DOHH2 (cell line): ENCODE measurements around the gene SPDYE6.
"Not testable (repeated sequence)": the region's sequence is repeated elsewhere in the genome, so short reads cannot be mapped to it uniquely, and the experiment has no call there.

Experiments used
- H3F3A ChIP-seq: fragments of 200-600 bp; sonication (generic), shearing (Covaris generic); 2 replicates; pipeline ENCODE4 v1.6.0; 2016; ENCODE audit warnings: antibody characterized with exemption, mild to moderate bottlenecking; ENCODE audit not compliant: control insufficient read depth, insufficient read depth
- H3K27ac ChIP-seq: fragments of 200-600 bp; sonication (generic); 2 replicates; pipeline ENCODE4 v1.5.1; 2014; ENCODE audit warnings: low read depth, mild to moderate bottlenecking, low read length, moderate library complexity
- H3K27me3 ChIP-seq: fragments of 200-600 bp; sonication (generic); 2 replicates; pipeline ENCODE4 v1.6.1; 2014; ENCODE audit warnings: mild to moderate bottlenecking, low read length, mixed read lengths; ENCODE audit not compliant: control insufficient read depth
- H3K36me3 ChIP-seq: fragments of 200-600 bp; sonication (generic); 2 replicates; pipeline ENCODE4 v1.6.1; 2014; ENCODE audit warnings: mild to moderate bottlenecking, low read length, moderate library complexity, mixed read lengths; ENCODE audit not compliant: control insufficient read depth
- H3K4me1 ChIP-seq: fragments of 200-600 bp; sonication (generic); 2 replicates; pipeline ENCODE4 v1.6.1; 2014; ENCODE audit warnings: mild to moderate bottlenecking, low read length, mixed read lengths; ENCODE audit not compliant: control insufficient read depth
- H3K4me2 ChIP-seq: fragments of 200-600 bp; sonication (generic); 2 replicates; pipeline ENCODE4 v1.6.0; 2014; ENCODE audit warnings: mild to moderate bottlenecking, low read length, moderate library complexity
- H3K4me3 ChIP-seq: fragments of 200-600 bp; sonication (generic); 2 replicates; pipeline ENCODE4 v1.5.1; 2014; ENCODE audit warnings: mild to moderate bottlenecking, low read length, mixed read lengths
- H3K79me2 ChIP-seq: fragments of 200-600 bp; sonication (generic); 2 replicates; pipeline ENCODE4 v1.6.1; 2014; ENCODE audit warnings: mild to moderate bottlenecking, low read length, mixed read lengths; ENCODE audit not compliant: control insufficient read depth
- H3K9me2 ChIP-seq: fragments of 200-600 bp; sonication (generic); replicated peaks from 2 replicates; pipeline ENCODE4 v1.6.1; 2014; ENCODE audit warnings: mild to moderate bottlenecking, low read length, mixed read lengths; ENCODE audit not compliant: control insufficient read depth
- H3K9me3 ChIP-seq: fragments of 200-600 bp; sonication (generic); 2 replicates; pipeline ENCODE4 v1.6.1; 2014; ENCODE audit warnings: antibody characterized with exemption, low read length, mixed read lengths; ENCODE audit not compliant: control insufficient read depth, insufficient read depth
- H4K20me1 ChIP-seq: fragments of 200-600 bp; sonication (generic); 2 replicates; pipeline ENCODE4 v1.6.0; 2014; ENCODE audit warnings: low read depth, mild to moderate bottlenecking, antibody characterized with exemption, low read length, moderate library complexity; ENCODE audit not compliant: control insufficient read depth, insufficient read depth
- CTCF ChIP-seq: fragments of 200-600 bp; sonication (generic); IDR thresholded peaks from one replicate; pipeline ENCODE4 v1.5.1; 2014; ENCODE audit warnings: antibody characterized with exemption, mild to moderate bottlenecking, low read depth, low read length; ENCODE audit not compliant: poor library complexity, severe bottlenecking

Gene SPDYE6

GRCh38 chr7:102365390-102365789 is 9.1 kb upstream of the SPDYE6 start:
- H3K9me2 ChIP-seq, H3K9me3 ChIP-seq, H3K4me3 ChIP-seq, H3K27ac ChIP-seq, H3K27me3 ChIP-seq, H3K4me2 ChIP-seq, H3K4me1 ChIP-seq, H4K20me1 ChIP-seq, H3F3A ChIP-seq: not testable (repeated sequence)
- peaks cover 63% of the 10 kb centered on the region for H3K79me2 ChIP-seq
- H3K36me3 ChIP-seq: peaks cover 42% of the 10 kb centered on the region

- H3K9me3 ChIP-seq, H3F3A ChIP-seq, H3K4me1 ChIP-seq, H3K27ac ChIP-seq, H3K9me2 ChIP-seq, H4K20me1 ChIP-seq, H3K27me3 ChIP-seq: not testable (repeated sequence)
- Histone ChIP-seq H3K79me2 (peaks cover 55% of the 10 kb centered on the region), H3K36me3 (peaks cover 34% of the 10 kb centered on the region), H3K4me3 (peak overlapping the region; percentile 78), H3K4me2 (peak overlapping the region; percentile 69)
Observed at GRCh38 chr7:102364394-102364886, 8.2 kb upstream of the SPDYE6 start.

GRCh38 chr7:102363549-102364393 is 7.5 kb upstream of the SPDYE6 start:
- Histone ChIP-seq H3K4me2 (peak overlapping the region; percentile 69), H3K36me3 (peaks cover 37% of the 10 kb centered on the region), H3K79me2 (peaks cover 59% of the 10 kb centered on the region), H3K27ac (peak overlapping the region; percentile 50), H3K4me3 (peak overlapping the region; percentile 78)
- H3F3A ChIP-seq, H3K9me2 ChIP-seq, H4K20me1 ChIP-seq, H3K27me3 ChIP-seq, H3K9me3 ChIP-seq, H3K4me1 ChIP-seq: not testable (repeated sequence)
- TF ChIP-seq CTCF: peak; percentile 23

- H3K4me1 ChIP-seq, H4K20me1 ChIP-seq, H3K4me2 ChIP-seq, H3F3A ChIP-seq, H3K9me2 ChIP-seq, H3K27ac ChIP-seq, H3K4me3 ChIP-seq, H3K27me3 ChIP-seq, H3K9me3 ChIP-seq: not testable (repeated sequence)
- peaks cover 12% of the 10 kb centered on the region for H3K36me3 ChIP-seq
- peaks cover 25% of the 10 kb centered on the region for H3K79me2 ChIP-seq
Observed at GRCh38 chr7:102346983-102347382, 9.3 kb downstream of the SPDYE6 start.

- peaks cover 57% of the 10 kb centered on the region for H3K79me2 ChIP-seq
- H3K9me2 ChIP-seq, H3K27me3 ChIP-seq, H3K9me3 ChIP-seq, H4K20me1 ChIP-seq, H3F3A ChIP-seq: not testable (repeated sequence)
- H3K27ac ChIP-seq: peak overlapping the region; percentile 73
- H3K4me2 ChIP-seq: peak overlapping the region; percentile 72
- H3K36me3 ChIP-seq: peaks cover 28% of the 10 kb centered on the region
- H3K4me3 ChIP-seq: peak overlapping the region; percentile 68
- peaks cover 21% of the 10 kb centered on the region for H3K4me1 ChIP-seq
Observed at GRCh38 chr7:102340599-102341368, 15.5 kb downstream of the SPDYE6 start.

GRCh38 chr7:102337420-102337819 is 18.8 kb downstream of the SPDYE6 start:
- H3K79me2 ChIP-seq: peaks cover 54% of the 10 kb centered on the region
- H3K9me2 ChIP-seq, H4K20me1 ChIP-seq, H3K27me3 ChIP-seq, H3K9me3 ChIP-seq: not testable (repeated sequence)
- H3K4me3 ChIP-seq: peak overlapping the region; percentile 77
- peaks cover 18% of the 10 kb centered on the region for H3F3A ChIP-seq
- H3K4me1 ChIP-seq: peaks cover 48% of the 10 kb centered on the region
- H3K27ac ChIP-seq: peak overlapping the region; percentile 85
- H3K4me2 ChIP-seq: peak overlapping the region; percentile 67
- H3K36me3 ChIP-seq: peaks cover 18% of the 10 kb centered on the region

GRCh38 chr7:102337002-102337401 is 19.2 kb downstream of the SPDYE6 start:
- peak overlapping the region; percentile 67 for H3K4me2 ChIP-seq
- H3K4me3 ChIP-seq: peak overlapping the region; percentile 77
- H3F3A ChIP-seq: peaks cover 19% of the 10 kb centered on the region

More at GRCh38 chr7:102337002-102337401, 19.2 kb downstream of the SPDYE6 start:
- not testable (repeated sequence) for H4K20me1 ChIP-seq, H3K27me3 ChIP-seq, H3K9me2 ChIP-seq, H3K9me3 ChIP-seq
- peaks cover 55% of the 10 kb centered on the region for H3K79me2 ChIP-seq
- peaks cover 52% of the 10 kb centered on the region for H3K4me1 ChIP-seq
- peak overlapping the region; percentile 85 for H3K27ac ChIP-seq
- H3K36me3 ChIP-seq: peaks cover 16% of the 10 kb centered on the region
